Neural cell (in vitro differentiated cells): Measurements from ENCODE around the gene CERT1. TPM values are rescaled to one million over a fixed set of nuclear protein-coding genes. Genes with fewer than 3 reads are reported as not detected.
"Not testable (repeated sequence)": the region's sequence is repeated elsewhere in the genome, so short reads cannot be mapped to it uniquely, and the experiment has no call there.

Experiments used
- H2AFZ ChIP-seq: fragments of 200-600, 300-800 bp; sonication (generic), shearing (Covaris generic); 2 replicates; pipeline ENCODE4 v1.6.0; 2014; ENCODE audit warnings: low read depth, mild to moderate bottlenecking, antibody characterized with exemption, low read length, moderate library complexity
- H3F3A ChIP-seq: fragments of 200-600 bp; shearing (Covaris generic); 2 replicates; pipeline ENCODE4 v1.6.1; 2016; ENCODE audit warnings: mild to moderate bottlenecking, moderate library complexity, mixed read lengths, antibody characterized with exemption, low read length; ENCODE audit not compliant: insufficient read depth, poor library complexity, severe bottlenecking
- H3K27ac ChIP-seq: fragments of 200-600, 300-800 bp; sonication (generic), shearing (Covaris generic); 2 replicates; pipeline ENCODE4 v1.5.1; 2014; ENCODE audit warnings: mild to moderate bottlenecking, low read length, moderate library complexity
- H3K27me3 ChIP-seq: fragments of 300-800, 200-600 bp; sonication (generic), shearing (Covaris generic); 2 replicates; pipeline ENCODE4 v1.6.0; 2014; ENCODE audit warnings: mild to moderate bottlenecking, low read depth, low read length, moderate library complexity; ENCODE audit not compliant: insufficient read depth
- H3K36me3 ChIP-seq: fragments of 300-800, 200-600 bp; sonication (generic), shearing (Covaris generic); 2 replicates; pipeline ENCODE4 v1.5.1; 2014; ENCODE audit warnings: mild to moderate bottlenecking, antibody characterized with exemption, low read length, moderate library complexity; ENCODE audit not compliant: insufficient read depth
- H3K4me2 ChIP-seq: fragments of 300-800, 200-600 bp; sonication (generic), shearing (Covaris generic); 2 replicates; pipeline ENCODE4 v1.6.0; 2014; ENCODE audit warnings: mild to moderate bottlenecking, low read length
- H3K4me3 ChIP-seq: fragments of 300-800, 200-600 bp; sonication (generic), shearing (Covaris generic); 2 replicates; pipeline ENCODE4 v1.5.1; 2014; ENCODE audit warnings: mild to moderate bottlenecking, low read length, moderate library complexity
- H3K79me2 ChIP-seq: fragments of 200-600 bp; shearing (Covaris generic); replicated peaks from 2 replicates; pipeline ENCODE4 v1.6.0; 2014; ENCODE audit warnings: mild to moderate bottlenecking, low read length, moderate library complexity; ENCODE audit not compliant: insufficient read depth
- H3K9ac ChIP-seq: fragments of 300-800, 200-600 bp; sonication (generic), shearing (Covaris generic); 2 replicates; pipeline ENCODE4 v1.6.1; 2016; ENCODE audit warnings: mild to moderate bottlenecking, low read length, mixed read lengths
- H3K9me2 ChIP-seq: fragments of 200-600 bp; shearing (Covaris generic); 2 replicates; pipeline ENCODE4 v1.6.1; 2016; ENCODE audit warnings: mild to moderate bottlenecking, low read length, mixed read lengths; ENCODE audit not compliant: insufficient read depth
- H3K9me3 ChIP-seq: fragments of 200-600, 300-800 bp; sonication (generic), shearing (Covaris generic); 2 replicates; pipeline ENCODE4 v1.6.1; 2016; ENCODE audit warnings: mild to moderate bottlenecking, mixed run types, low read length, moderate library complexity, mixed read lengths
- H4K20me1 ChIP-seq: fragments of 200-600 bp; shearing (Covaris generic); 2 replicates; pipeline ENCODE4 v1.6.1; 2016; ENCODE audit warnings: mild to moderate bottlenecking, mixed run types; ENCODE audit not compliant: insufficient read depth
- EP300 ChIP-seq: fragments of 450-650 bp; conservative IDR thresholded peaks from 2 replicates; pipeline ENCODE4 v1.6.1; 2014; ENCODE audit warnings: antibody characterized with exemption, mild to moderate bottlenecking, moderate library complexity; ENCODE audit not compliant: poor library complexity, severe bottlenecking
- EZH2 ChIP-seq: fragments of 200-600, 300-800 bp; shearing (Covaris generic), sonication (generic); IDR thresholded peaks from 2 replicates; pipeline ENCODE4 v1.6.1; 2014; ENCODE audit warnings: antibody characterized with exemption, low read length, borderline replicate concordance, mild to moderate bottlenecking; ENCODE audit not compliant: insufficient read depth, poor library complexity, severe bottlenecking
- MXI1 ChIP-seq: fragments of 450-650 bp; conservative IDR thresholded peaks from 2 replicates; pipeline ENCODE4 v1.6.1; 2014; ENCODE audit warnings: antibody characterized with exemption, mild to moderate bottlenecking; ENCODE audit not compliant: poor library complexity, severe bottlenecking
- POLR2AphosphoS5 ChIP-seq: IDR thresholded peaks from 2 replicates; pipeline ENCODE4 v1.6.1; 2012
- RAD21 ChIP-seq: fragments of 450-650 bp; conservative IDR thresholded peaks from 2 replicates; pipeline ENCODE4 v1.6.1; 2014; ENCODE audit warnings: antibody characterized with exemption, mild to moderate bottlenecking, moderate library complexity
- SMC3 ChIP-seq: fragments of 450-650 bp; conservative IDR thresholded peaks from 2 replicates; pipeline ENCODE4 v1.6.1; 2014; ENCODE audit warnings: antibody characterized with exemption, mild to moderate bottlenecking, moderate library complexity; ENCODE audit not compliant: poor library complexity
- TAF1 ChIP-seq: IDR thresholded peaks from 2 replicates; pipeline ENCODE4 v1.6.1; 2012; ENCODE audit warnings: low read depth
- polyA plus RNA-seq: library from polyadenylated mRNA; depleted of rRNA; stranded (reverse); fragments of >200 nt; gene quantifications from 2 replicates; pipeline ENCODE4 v1.2.3, GENCODE V29; 2014
- TF ChIP-seq, protein P1 (sequence below): fragments of 450-650 bp; IDR thresholded peaks from 2 replicates; pipeline ENCODE4 v1.5.1; 2014; ENCODE audit warnings: antibody characterized with exemption, mild to moderate bottlenecking, moderate library complexity; ENCODE audit not compliant: poor library complexity, severe bottlenecking
- TF ChIP-seq, protein P2 (sequence below): IDR thresholded peaks from 2 replicates; pipeline ENCODE4 v1.6.1; 2012; ENCODE audit warnings: borderline replicate concordance

The CERT1 gene
- polyA plus RNA-seq, 1 donor from 2014 or later, result 24.3 TPM

DNA sequence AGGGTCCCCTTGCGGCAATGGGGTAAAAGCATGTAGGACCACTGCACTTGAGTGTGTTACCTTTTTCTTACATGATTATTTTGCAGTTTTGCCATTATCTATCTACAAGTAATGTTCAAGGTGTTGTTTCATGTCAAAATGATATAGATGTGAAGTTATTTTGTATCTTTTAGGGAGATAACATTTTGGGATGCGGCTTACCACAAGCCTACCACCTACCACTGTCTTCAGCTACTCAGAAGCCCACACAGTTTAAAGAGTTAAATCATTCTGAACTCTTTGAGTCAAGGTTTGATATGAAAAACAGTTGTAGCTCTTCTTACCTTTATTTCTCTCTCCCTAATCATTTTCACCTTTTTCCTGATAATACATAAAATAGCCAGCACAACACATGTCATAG lies 19.8 kb downstream of the CERT1 start:
- H3K36me3 ChIP-seq, result peaks cover 6% of the 10 kb centered on the region
- no peaks in the 10 kb centered on the region for H4K20me1 ChIP-seq
- H3K9me3 ChIP-seq, result no peaks in the 10 kb centered on the region
- TF ChIP-seq RAD21 (no peak), EZH2 (no peak), POLR2AphosphoS5 (no peak), SMC3 (no peak), MXI1 (no peak), TAF1 (no peak), EP300 (no peak)
- TF ChIP-seq, protein P1, sequence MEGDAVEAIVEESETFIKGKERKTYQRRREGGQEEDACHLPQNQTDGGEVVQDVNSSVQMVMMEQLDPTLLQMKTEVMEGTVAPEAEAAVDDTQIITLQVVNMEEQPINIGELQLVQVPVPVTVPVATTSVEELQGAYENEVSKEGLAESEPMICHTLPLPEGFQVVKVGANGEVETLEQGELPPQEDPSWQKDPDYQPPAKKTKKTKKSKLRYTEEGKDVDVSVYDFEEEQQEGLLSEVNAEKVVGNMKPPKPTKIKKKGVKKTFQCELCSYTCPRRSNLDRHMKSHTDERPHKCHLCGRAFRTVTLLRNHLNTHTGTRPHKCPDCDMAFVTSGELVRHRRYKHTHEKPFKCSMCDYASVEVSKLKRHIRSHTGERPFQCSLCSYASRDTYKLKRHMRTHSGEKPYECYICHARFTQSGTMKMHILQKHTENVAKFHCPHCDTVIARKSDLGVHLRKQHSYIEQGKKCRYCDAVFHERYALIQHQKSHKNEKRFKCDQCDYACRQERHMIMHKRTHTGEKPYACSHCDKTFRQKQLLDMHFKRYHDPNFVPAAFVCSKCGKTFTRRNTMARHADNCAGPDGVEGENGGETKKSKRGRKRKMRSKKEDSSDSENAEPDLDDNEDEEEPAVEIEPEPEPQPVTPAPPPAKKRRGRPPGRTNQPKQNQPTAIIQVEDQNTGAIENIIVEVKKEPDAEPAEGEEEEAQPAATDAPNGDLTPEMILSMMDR, result no peak
- no peak overlapping the region for H3K9ac ChIP-seq
- no peaks in the 10 kb centered on the region for H3K27me3 ChIP-seq
- peaks cover 13% of the 10 kb centered on the region for H3K79me2 ChIP-seq
- no peak overlapping the region for H3K4me2 ChIP-seq
- H3K4me3 ChIP-seq, result no peak overlapping the region
- H3K9me2 ChIP-seq, result no peaks in the 10 kb centered on the region
- H3K27ac ChIP-seq, result no peak overlapping the region
- H2AFZ ChIP-seq, result no peak overlapping the region
- no peaks in the 10 kb centered on the region for H3F3A ChIP-seq

DNA sequence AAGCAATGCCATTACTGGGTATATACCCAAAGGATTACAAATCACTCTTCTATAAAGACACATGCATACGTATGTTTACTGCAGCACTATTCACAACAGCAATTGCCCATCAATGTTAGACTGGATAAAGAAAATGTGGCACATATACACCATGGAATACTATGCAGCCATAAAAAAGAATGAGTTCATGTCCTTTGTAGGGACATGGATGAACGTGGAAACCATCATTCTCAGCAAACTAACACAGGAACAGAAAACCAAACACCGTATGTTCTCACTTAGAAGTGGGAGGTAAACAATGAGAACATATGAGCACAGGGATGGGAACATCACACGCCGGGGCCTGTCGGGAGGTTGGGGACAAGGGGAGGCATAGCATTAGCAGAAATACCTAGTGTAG lies 21.6 kb downstream of the CERT1 start:
- H3F3A ChIP-seq, H3K36me3 ChIP-seq, H2AFZ ChIP-seq, H3K4me3 ChIP-seq, H3K9me2 ChIP-seq, H4K20me1 ChIP-seq, H3K27me3 ChIP-seq, H3K27ac ChIP-seq, H3K4me2 ChIP-seq, H3K9me3 ChIP-seq, H3K9ac ChIP-seq: not testable (repeated sequence)
- H3K79me2 ChIP-seq, result peaks cover 16% of the 10 kb centered on the region

DNA sequence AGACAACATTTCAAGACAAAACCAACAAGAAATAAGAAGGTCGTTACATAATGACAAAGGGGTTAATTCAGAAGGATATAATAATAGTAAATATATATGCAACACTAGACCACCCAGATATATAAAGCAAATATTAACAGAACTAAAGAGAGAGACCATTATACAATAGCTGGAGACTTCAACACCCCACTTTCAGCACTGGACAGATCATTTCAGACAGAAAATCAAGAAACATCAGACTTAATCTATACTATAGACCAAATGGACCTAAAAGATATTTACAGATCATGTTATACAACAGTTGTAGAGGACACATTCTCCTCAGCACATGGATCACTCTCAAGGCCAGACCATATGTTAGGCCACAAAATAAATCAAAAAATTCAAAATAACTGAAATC lies 26.8 kb downstream of the CERT1 start:
- Histone ChIP-seq H3K9me2 (no peaks in the 10 kb centered on the region), H3K36me3 (no peaks in the 10 kb centered on the region), H3K27me3 (no peaks in the 10 kb centered on the region), H3K27ac (no peak overlapping the region), H3K4me2 (no peak overlapping the region), H2AFZ (no peak overlapping the region), H3F3A (no peaks in the 10 kb centered on the region), H3K4me3 (no peak overlapping the region), H3K9me3 (peaks cover 6% of the 10 kb centered on the region), H3K79me2 (peaks cover 30% of the 10 kb centered on the region), H3K9ac (no peak overlapping the region), H4K20me1 (no peaks in the 10 kb centered on the region)
- no peak for TF ChIP-seq SMC3
- no peak for TF ChIP-seq RAD21
- TF ChIP-seq EP300, result no peak
- no peak for TF ChIP-seq MXI1
- TF ChIP-seq TAF1, result no peak
- TF ChIP-seq POLR2AphosphoS5, result no peak
- TF ChIP-seq, protein P1, result no peak
- TF ChIP-seq, protein P2, sequence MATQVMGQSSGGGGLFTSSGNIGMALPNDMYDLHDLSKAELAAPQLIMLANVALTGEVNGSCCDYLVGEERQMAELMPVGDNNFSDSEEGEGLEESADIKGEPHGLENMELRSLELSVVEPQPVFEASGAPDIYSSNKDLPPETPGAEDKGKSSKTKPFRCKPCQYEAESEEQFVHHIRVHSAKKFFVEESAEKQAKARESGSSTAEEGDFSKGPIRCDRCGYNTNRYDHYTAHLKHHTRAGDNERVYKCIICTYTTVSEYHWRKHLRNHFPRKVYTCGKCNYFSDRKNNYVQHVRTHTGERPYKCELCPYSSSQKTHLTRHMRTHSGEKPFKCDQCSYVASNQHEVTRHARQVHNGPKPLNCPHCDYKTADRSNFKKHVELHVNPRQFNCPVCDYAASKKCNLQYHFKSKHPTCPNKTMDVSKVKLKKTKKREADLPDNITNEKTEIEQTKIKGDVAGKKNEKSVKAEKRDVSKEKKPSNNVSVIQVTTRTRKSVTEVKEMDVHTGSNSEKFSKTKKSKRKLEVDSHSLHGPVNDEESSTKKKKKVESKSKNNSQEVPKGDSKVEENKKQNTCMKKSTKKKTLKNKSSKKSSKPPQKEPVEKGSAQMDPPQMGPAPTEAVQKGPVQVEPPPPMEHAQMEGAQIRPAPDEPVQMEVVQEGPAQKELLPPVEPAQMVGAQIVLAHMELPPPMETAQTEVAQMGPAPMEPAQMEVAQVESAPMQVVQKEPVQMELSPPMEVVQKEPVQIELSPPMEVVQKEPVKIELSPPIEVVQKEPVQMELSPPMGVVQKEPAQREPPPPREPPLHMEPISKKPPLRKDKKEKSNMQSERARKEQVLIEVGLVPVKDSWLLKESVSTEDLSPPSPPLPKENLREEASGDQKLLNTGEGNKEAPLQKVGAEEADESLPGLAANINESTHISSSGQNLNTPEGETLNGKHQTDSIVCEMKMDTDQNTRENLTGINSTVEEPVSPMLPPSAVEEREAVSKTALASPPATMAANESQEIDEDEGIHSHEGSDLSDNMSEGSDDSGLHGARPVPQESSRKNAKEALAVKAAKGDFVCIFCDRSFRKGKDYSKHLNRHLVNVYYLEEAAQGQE, result no peak
- no peak for TF ChIP-seq EZH2
